GM06990 (cell line): ENCODE data around the gene PPA1.

Source experiments
- DNase-seq: peaks from one replicate; pipeline ENCODE4 v3.0.0-alpha.2; 2011; ENCODE audit not compliant: insufficient read length; ENCODE audit errors: extremely low read depth
- H3K27me3 ChIP-seq: replicated peaks from 2 replicates; pipeline ENCODE4 v1.6.0; 2011; ENCODE audit warnings: low read length; ENCODE audit not compliant: control insufficient read depth, insufficient read depth
- H3K36me3 ChIP-seq: 2 replicates; pipeline ENCODE4 v1.5.1; 2011; ENCODE audit warnings: low read length; ENCODE audit not compliant: control insufficient read depth, insufficient read depth
- H3K4me3 ChIP-seq: replicated peaks from 2 replicates; pipeline ENCODE4 v1.5.1; 2011; ENCODE audit warnings: low read depth, mild to moderate bottlenecking, control low read depth, low read length
- TF ChIP-seq, protein P1 (sequence below): IDR thresholded peaks from 2 replicates; pipeline ENCODE4 v1.5.1; 2011; ENCODE audit warnings: low read length, control low read depth, mild to moderate bottlenecking, inconsistent platforms; ENCODE audit not compliant: insufficient read depth, poor library complexity, severe bottlenecking

The PPA1 gene

DNA sequence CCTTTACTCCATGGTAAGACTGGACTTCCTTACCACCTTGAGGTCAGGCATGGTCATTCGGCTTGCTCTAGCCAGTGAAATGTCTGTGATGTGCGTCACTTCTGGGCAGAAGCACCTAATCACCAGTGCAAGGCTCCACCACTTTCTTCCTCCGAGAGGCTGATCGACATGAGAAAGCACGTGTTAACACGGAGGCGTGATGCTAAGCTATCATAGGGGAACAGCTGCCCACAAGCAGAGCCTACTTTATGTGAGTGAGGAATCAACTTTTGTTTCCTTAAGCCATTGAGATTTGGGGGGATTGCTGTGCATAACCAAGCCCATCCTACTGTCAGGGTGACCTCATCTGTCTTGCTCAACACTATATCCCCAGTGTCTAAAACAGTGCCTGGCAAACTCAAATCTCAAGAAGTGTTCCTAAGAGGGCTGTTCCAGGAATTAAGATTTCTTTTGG lies 39.8 kb downstream of the PPA1 start:
- peaks cover 1% of the 10 kb centered on the region for H3K36me3 ChIP-seq
- no peak for DNase-seq

DNA sequence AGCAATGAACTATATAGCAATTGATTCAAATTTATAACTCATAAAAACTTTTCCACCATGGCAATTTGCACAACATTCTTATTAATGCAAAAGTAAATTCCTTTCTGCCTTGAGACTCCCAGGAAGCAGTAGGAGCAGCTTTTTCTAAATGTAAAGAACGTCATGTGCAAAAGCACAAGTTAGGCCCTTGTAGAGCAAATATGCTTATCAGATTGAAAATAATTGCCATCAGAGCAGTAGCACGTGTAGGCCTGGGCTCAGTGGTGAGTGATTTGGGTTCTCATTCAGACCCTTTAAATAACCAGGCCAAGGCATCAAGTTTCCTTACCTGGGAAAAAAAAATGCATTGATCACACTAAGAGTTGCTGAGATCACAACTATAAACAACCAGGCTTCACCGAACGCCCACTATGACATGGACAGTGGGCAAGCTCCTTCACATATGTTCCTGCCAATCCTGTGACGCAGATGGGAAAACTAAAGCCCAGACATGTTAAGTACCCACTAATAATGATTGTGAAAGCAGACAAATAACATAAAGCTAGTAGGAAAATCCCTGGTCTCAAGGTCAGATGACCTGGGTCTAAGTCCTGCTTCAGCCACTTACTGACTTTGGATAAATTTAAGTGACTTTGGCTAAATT lies 40.8 kb downstream of the PPA1 start:
- TF ChIP-seq, protein P1, sequence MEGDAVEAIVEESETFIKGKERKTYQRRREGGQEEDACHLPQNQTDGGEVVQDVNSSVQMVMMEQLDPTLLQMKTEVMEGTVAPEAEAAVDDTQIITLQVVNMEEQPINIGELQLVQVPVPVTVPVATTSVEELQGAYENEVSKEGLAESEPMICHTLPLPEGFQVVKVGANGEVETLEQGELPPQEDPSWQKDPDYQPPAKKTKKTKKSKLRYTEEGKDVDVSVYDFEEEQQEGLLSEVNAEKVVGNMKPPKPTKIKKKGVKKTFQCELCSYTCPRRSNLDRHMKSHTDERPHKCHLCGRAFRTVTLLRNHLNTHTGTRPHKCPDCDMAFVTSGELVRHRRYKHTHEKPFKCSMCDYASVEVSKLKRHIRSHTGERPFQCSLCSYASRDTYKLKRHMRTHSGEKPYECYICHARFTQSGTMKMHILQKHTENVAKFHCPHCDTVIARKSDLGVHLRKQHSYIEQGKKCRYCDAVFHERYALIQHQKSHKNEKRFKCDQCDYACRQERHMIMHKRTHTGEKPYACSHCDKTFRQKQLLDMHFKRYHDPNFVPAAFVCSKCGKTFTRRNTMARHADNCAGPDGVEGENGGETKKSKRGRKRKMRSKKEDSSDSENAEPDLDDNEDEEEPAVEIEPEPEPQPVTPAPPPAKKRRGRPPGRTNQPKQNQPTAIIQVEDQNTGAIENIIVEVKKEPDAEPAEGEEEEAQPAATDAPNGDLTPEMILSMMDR: no peak
- no peak for DNase-seq
- Histone ChIP-seq H3K36me3 (peaks cover under 1% of the 10 kb centered on the region), H3K4me3 (no peak overlapping the region), H3K27me3 (no peaks in the 10 kb centered on the region)

More for the DNA sequence above, 39.8 kb downstream of the PPA1 start:
- no peak overlapping the region for H3K4me3 ChIP-seq
- TF ChIP-seq, protein P1: no peak
- H3K27me3 ChIP-seq: no peaks in the 10 kb centered on the region

DNA sequence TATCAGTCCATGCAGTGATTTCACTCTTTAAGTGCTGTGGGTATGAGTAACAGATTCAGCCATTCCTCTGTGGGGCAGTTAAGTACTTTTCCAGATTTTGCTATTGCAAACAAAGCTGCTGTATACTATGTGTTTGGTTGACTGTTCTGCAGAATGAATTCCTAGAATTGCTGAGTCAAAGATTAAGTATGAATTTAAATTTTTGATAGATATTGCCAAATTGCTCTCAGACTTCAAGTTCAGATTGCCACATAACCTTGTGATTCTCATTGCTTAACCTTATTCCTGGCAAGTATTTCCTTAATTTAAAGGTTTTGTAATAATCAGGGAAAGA lies 41.3 kb downstream of the PPA1 start:
- H3K4me3 ChIP-seq: no peak overlapping the region
- H3K36me3 ChIP-seq: no peaks in the 10 kb centered on the region
- no peak for DNase-seq
- H3K27me3 ChIP-seq: no peaks in the 10 kb centered on the region
- TF ChIP-seq, protein P1: no peak

DNA sequence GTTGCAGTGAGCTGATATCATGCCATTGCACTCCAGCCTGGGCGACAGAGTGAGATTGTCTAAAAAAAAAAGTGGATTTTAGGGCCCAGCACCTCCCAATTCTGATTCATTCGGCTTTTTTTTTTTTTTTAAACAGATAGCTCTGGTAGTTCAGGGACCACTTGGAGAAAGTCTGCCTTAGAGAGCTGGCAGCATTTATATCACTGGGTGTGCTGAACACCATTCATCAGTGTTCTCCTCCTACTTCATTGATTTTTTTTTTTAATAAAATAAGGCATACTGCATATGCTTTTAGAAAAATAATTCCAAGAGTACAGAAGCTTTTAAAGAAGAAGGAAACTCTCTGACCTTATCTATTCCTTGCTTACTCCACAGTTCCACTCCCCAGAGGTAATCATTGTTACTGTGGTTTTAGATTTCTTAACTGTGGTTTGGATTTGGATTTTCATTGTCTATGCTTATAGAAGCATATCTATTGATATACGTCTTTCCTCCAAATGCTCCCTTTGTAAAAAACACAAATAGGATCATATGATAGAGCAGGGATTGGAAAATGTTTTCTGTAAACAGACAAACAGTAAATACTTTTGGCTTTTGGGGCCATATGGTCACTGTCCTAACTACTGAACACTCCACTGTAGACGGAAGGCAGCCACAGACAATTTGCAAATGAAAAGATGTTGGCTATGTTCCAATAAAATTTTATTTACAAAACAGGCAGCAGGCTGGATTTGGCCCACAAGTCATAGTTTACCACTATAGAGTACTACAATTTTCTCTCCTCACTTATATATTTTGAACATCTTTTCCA lies 41.9 kb downstream of the PPA1 start:
- TF ChIP-seq, protein P1: no peak
- H3K36me3 ChIP-seq: no peaks in the 10 kb centered on the region
- DNase-seq: no peak
- no peaks in the 10 kb centered on the region for H3K27me3 ChIP-seq
- H3K4me3 ChIP-seq: no peak overlapping the region

DNA sequence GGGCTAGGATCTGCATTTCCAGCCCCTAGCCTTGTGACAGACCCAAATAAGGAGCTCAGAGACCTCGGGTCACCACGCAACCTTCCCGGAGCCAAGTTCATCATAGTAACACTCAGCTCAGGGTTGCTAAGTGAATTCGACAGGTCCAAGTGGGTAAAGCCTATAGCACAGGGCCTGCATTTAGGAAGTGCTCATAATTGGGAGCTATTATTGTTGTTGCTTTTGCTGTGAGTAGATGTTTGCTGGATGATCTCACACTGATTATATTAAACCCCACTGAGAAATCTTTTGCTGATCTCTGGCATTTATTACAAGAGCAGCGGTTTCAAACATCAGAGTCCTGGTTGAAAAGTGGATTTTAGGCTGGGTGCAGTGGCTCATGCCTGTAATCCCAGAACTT lies 42.6 kb downstream of the PPA1 start:
- Histone ChIP-seq H3K27me3 (no peaks in the 10 kb centered on the region), H3K36me3 (no peaks in the 10 kb centered on the region), H3K4me3 (no peak overlapping the region)
- TF ChIP-seq, protein P1: no peak
- no peak for DNase-seq
